HEK293 (cell line): ENCODE data around the gene GNA12.

ENCODE experiments used
- CTCF ChIA-PET: fragments of 350-600 bp; formaldehyde crosslinking; extraction: SDS; loops from one replicate; lab custom pipeline; 2021; ENCODE audit warnings: antibody characterized with exemption; lab: Yijun Ruan, JAX
- POLR2A ChIA-PET: fragments of 300-600 bp; formaldehyde crosslinking; extraction: SDS; loops from one replicate; lab custom pipeline; 2020; ENCODE audit warnings: antibody characterized with exemption, inconsistent platforms; lab: Yijun Ruan, JAX
- H3K27ac ChIP-seq: fragments of 200-500 bp; sonication (Bioruptor generic); 2 replicates; pipeline ENCODE4 v1.5.1; 2014; ENCODE audit warnings: low read depth, low read length, control low read depth, inconsistent platforms; ENCODE audit errors: extremely low read depth
- H3K36me3 ChIP-seq, 2 experiments: fragments of 200-500 bp in 1 of 2; sonication (Bioruptor generic) in 1 of 2; 1 replicate in 1 of 2; 2 replicates in 1 of 2; pipeline ENCODE4 v1.5.1; 2014 to 2017; ENCODE audit warnings: inconsistent platforms in 2 of 2, low read length in 2 of 2; ENCODE audit not compliant: control insufficient read depth in 2 of 2, insufficient read depth in 1 of 2
- H3K4me1 ChIP-seq: fragments of 200-500 bp; sonication (Bioruptor generic); 2 replicates; pipeline ENCODE4 v1.5.1; 2014; ENCODE audit warnings: mild to moderate bottlenecking, low read length, inconsistent platforms; ENCODE audit not compliant: control insufficient read depth, insufficient read depth
- H3K4me3 ChIP-seq: 2 replicates; pipeline ENCODE4 v1.5.1; 2011; ENCODE audit warnings: low read depth, mild to moderate bottlenecking, control low read depth, low read length, moderate library complexity
- H3K9me3 ChIP-seq: fragments of 200-500 bp; sonication (Bioruptor generic); 2 replicates; pipeline ENCODE4 v1.5.1; 2014; ENCODE audit warnings: low read depth, low read length, inconsistent platforms; ENCODE audit not compliant: control insufficient read depth, insufficient read depth
- PRDM2 ChIP-seq: fragments of 450-650 bp; formaldehyde crosslinking; IDR thresholded peaks from 2 replicates; pipeline ENCODE4 v1.5.1; 2016; ENCODE audit warnings: missing biosample characterization, missing genetic modification characterization, borderline replicate concordance
- SP7 ChIP-seq: fragments of 450-650 bp; formaldehyde crosslinking; IDR thresholded peaks from 2 replicates; pipeline ENCODE4 v1.5.1; 2016; ENCODE audit warnings: missing biosample characterization, missing genetic modification characterization
- ZBTB17 ChIP-seq: fragments of 450-650 bp; formaldehyde crosslinking; IDR thresholded peaks from 2 replicates; pipeline ENCODE4 v1.5.1; 2016; ENCODE audit warnings: missing biosample characterization, missing genetic modification characterization
- ZBTB48 ChIP-seq: fragments of 450-650 bp; formaldehyde crosslinking; IDR thresholded peaks from 2 replicates; pipeline ENCODE4 v1.5.1; 2016; ENCODE audit warnings: missing biosample characterization, missing genetic modification characterization
- ZNF449 ChIP-seq: fragments of 450-650 bp; formaldehyde crosslinking; IDR thresholded peaks from 2 replicates; pipeline ENCODE4 v1.5.1; 2017; ENCODE audit warnings: missing biosample characterization, mild to moderate bottlenecking, missing genetic modification characterization, moderate library complexity
- ZNF529 ChIP-seq: fragments of 450-650 bp; formaldehyde crosslinking; IDR thresholded peaks from 2 replicates; pipeline ENCODE4 v1.5.1; 2017; ENCODE audit warnings: missing genetic modification characterization, missing biosample characterization; ENCODE audit not compliant: insufficient replicate concordance
- ZNF692 ChIP-seq: fragments of 450-650 bp; formaldehyde crosslinking; IDR thresholded peaks from 2 replicates; pipeline ENCODE4 v1.5.1; 2016; ENCODE audit warnings: missing biosample characterization, missing genetic modification characterization
- TF ChIP-seq, protein P1 (sequence below): fragments of 450-650 bp; formaldehyde crosslinking; IDR thresholded peaks from 2 replicates; pipeline ENCODE4 v1.5.1; 2016; ENCODE audit warnings: missing biosample characterization, missing genetic modification characterization, low read depth

Gene GNA12

DNA sequence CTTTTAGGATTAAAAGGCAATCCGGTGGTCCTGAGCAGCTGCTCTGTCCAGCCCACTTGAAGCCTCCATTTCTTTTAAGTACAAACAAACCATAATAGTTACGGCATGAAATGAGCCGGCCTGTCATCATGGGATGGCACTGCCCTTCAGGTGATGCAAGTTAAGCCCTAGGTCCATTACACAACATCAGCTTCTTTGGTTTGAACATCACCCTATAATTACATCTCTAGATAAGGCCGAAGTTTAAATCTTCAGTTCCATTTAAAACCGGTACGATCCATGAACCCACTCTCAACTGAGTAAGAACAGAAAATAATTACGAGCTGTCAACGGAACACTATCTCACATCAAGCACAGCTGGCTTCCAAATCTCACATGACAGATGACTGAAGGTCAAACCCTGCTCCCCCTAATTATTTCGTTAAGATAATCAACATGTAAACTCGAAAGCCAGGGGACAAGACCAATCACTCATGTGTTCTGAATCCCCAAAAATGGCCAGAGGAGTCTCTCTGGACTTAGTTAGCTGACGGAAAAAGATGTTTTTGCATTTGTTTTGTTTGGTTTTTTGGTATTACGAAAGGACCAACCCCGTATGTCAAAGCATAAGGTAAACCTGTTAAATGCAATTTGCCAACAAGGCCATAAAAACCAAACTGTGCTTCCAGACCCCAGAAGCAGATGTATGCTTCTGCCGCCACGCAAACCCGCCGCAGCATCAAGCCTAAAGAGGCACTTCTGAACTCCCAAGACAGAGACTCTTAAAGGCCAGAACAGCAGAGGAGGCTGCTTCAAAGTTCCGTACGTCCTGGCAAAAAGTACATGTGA is 10.8 kb downstream of the GNA12 start:
- TF ChIP-seq ZBTB48 (tag by site-specific recombination) (no peak), ZNF692 (tag by site-specific recombination) (no peak), PRDM2 (tag by site-specific recombination) (no peak), SP7 (tag by site-specific recombination) (peak; percentile 95)
- no peak overlapping the region for H3K4me3 ChIP-seq
- no peaks in the 10 kb centered on the region for H3K9me3 ChIP-seq
- H3K27ac ChIP-seq: no peak overlapping the region
- POLR2A ChIA-PET: no interaction called here
- peaks cover 11% of the 10 kb centered on the region for H3K4me1 ChIP-seq
- CTCF ChIA-PET: interaction anchor here (0.8 to 2.3 kb wide), 2 partner anchors 12 to 73 kb away, joined by 3 to 6 read pairs; no protein-coding TSS in a partner anchor
- peaks cover 0 to 10% of the 10 kb centered on the region in 2 experiments; a peak in 1 of 3 replicates for H3K36me3 ChIP-seq

GRCh38 chr7:2832461-2832860 is 11.6 kb downstream of the GNA12 start:
- peaks cover 9% of the 10 kb centered on the region for H3K4me1 ChIP-seq
- POLR2A ChIA-PET: no interaction called here
- no peak overlapping the region for H3K27ac ChIP-seq
- CTCF ChIA-PET: interaction anchor here (2.3 kb wide), 1 partner anchor 11 kb away, joined by 6 read pairs; no protein-coding TSS in a partner anchor
- H3K9me3 ChIP-seq: no peaks in the 10 kb centered on the region
- TF ChIP-seq ZBTB17 (tag by site-specific recombination): peak; percentile 44
- no peak for TF ChIP-seq ZNF529 (tag by site-specific recombination)
- peaks cover 0 to 10% of the 10 kb centered on the region in 2 experiments; a peak in 1 of 3 replicates for H3K36me3 ChIP-seq
- H3K4me3 ChIP-seq: no peak overlapping the region

GRCh38 chr7:2830609-2831376 is 13.3 kb downstream of the GNA12 start:
- ChIA-PET POLR2A (no interaction called here), CTCF (interaction anchor here (0.6 kb wide), 3 partner anchors 9 to 248 kb away, joined by 3 to 4 read pairs (median 3); no protein-coding TSS in a partner anchor)
- H3K9me3 ChIP-seq: no peaks in the 10 kb centered on the region
- H3K36me3 ChIP-seq: peaks cover 0 to 13% of the 10 kb centered on the region in 2 experiments; a peak in 1 of 3 replicates
- TF ChIP-seq ZNF449 (tag by site-specific recombination): peak; percentile 42; the same call in 1 of the 2 replicates
- TF ChIP-seq, protein P1, sequence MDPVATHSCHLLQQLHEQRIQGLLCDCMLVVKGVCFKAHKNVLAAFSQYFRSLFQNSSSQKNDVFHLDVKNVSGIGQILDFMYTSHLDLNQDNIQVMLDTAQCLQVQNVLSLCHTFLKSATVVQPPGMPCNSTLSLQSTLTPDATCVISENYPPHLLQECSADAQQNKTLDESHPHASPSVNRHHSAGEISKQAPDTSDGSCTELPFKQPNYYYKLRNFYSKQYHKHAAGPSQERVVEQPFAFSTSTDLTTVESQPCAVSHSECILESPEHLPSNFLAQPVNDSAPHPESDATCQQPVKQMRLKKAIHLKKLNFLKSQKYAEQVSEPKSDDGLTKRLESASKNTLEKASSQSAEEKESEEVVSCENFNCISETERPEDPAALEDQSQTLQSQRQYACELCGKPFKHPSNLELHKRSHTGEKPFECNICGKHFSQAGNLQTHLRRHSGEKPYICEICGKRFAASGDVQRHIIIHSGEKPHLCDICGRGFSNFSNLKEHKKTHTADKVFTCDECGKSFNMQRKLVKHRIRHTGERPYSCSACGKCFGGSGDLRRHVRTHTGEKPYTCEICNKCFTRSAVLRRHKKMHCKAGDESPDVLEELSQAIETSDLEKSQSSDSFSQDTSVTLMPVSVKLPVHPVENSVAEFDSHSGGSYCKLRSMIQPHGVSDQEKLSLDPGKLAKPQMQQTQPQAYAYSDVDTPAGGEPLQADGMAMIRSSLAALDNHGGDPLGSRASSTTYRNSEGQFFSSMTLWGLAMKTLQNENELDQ (tag by site-specific recombination): no peak
- H3K4me1 ChIP-seq: peaks cover 9% of the 10 kb centered on the region; the same call in 1 of the 2 replicates
- H3K4me3 ChIP-seq: no peak overlapping the region
- H3K27ac ChIP-seq: no peak overlapping the region
